Neural progenitor cell (in vitro differentiated cells): ENCODE data around the gene KATNAL1. TPM values are rescaled to one million over a fixed set of nuclear protein-coding genes. Genes with fewer than 3 reads are reported as not detected.

Source experiments
- DNase-seq: peaks from one replicate; pipeline ENCODE4 v3.0.0-alpha.2; 2016; ENCODE audit warnings: low spot score
- H2AFZ ChIP-seq: fragments of 200-600 bp; sonication (generic); replicated peaks from 2 replicates; pipeline ENCODE4 v1.6.1; 2016; ENCODE audit warnings: antibody characterized with exemption
- H3F3A ChIP-seq: fragments of 200-600 bp; sonication (generic); 2 replicates; pipeline ENCODE4 v1.6.1; 2016; ENCODE audit warnings: antibody characterized with exemption, low read depth
- H3K27ac ChIP-seq: fragments of 200-600 bp; sonication (generic); 2 replicates; pipeline ENCODE4 v1.5.1; 2016; ENCODE audit warnings: mild to moderate bottlenecking
- H3K27me3 ChIP-seq: fragments of 200-600 bp; sonication (generic); 2 replicates; pipeline ENCODE4 v1.6.1; 2016; ENCODE audit warnings: mild to moderate bottlenecking, moderate library complexity
- H3K36me3 ChIP-seq: fragments of 200-600 bp; sonication (generic); 2 replicates; pipeline ENCODE4 v1.5.1; 2016
- H3K4me1 ChIP-seq: fragments of 200-600 bp; sonication (generic); 2 replicates; pipeline ENCODE4 v1.6.1; 2016; ENCODE audit warnings: mixed run types
- H3K4me2 ChIP-seq: fragments of 200-600 bp; sonication (generic); 2 replicates; pipeline ENCODE4 v1.6.1; 2016
- H3K4me3 ChIP-seq: fragments of 200-600 bp; sonication (generic); 2 replicates; pipeline ENCODE4 v1.5.1; 2016
- H3K79me2 ChIP-seq: fragments of 200-600 bp; sonication (generic); 2 replicates; pipeline ENCODE4 v1.6.1; 2016; ENCODE audit warnings: low read depth
- H3K9ac ChIP-seq: fragments of 200-600 bp; sonication (generic); 2 replicates; pipeline ENCODE4 v1.6.1; 2016
- H3K9me3 ChIP-seq: fragments of 200-600 bp; sonication (generic); 2 replicates; pipeline ENCODE4 v1.5.1; 2016; ENCODE audit warnings: low read depth
- H4K20me1 ChIP-seq: fragments of 200-600 bp; sonication (generic); 2 replicates; pipeline ENCODE4 v1.6.1; 2016; ENCODE audit warnings: low read depth
- H3K27ac Mint-ChIP-seq: 3 replicates; pipeline ENCODE4 v1.8.0; 2021; ENCODE audit warnings: mixed read lengths
- H3K27me3 Mint-ChIP-seq: 2 replicates; pipeline ENCODE4 v1.8.0; 2022; ENCODE audit warnings: low read depth, mild to moderate bottlenecking, inconsistent platforms, moderate library complexity, mixed read lengths; ENCODE audit not compliant: insufficient read depth
- H3K36me3 Mint-ChIP-seq: 3 replicates; pipeline ENCODE4 v1.8.0; 2021; ENCODE audit warnings: mixed read lengths
- H3K4me1 Mint-ChIP-seq: 3 replicates; pipeline ENCODE4 v1.8.0; 2021; ENCODE audit warnings: mixed read lengths
- H3K4me3 Mint-ChIP-seq: 3 replicates; pipeline ENCODE4 v1.8.0; 2021; ENCODE audit warnings: mild to moderate bottlenecking, moderate library complexity, mixed read lengths
- H3K9me3 Mint-ChIP-seq: 3 replicates; pipeline ENCODE4 v1.8.0; 2020; ENCODE audit warnings: mixed read lengths
- CTCF ChIP-seq: fragments of 200-600 bp; sonication (generic); IDR thresholded peaks from 2 replicates; pipeline ENCODE4 v1.5.1; 2017; ENCODE audit warnings: antibody characterized with exemption, mild to moderate bottlenecking
- EZH2 ChIP-seq: fragments of 200-600 bp; sonication (generic); IDR thresholded peaks from 2 replicates; pipeline ENCODE4 v1.6.1; 2017; ENCODE audit warnings: antibody characterized with exemption, mild to moderate bottlenecking, moderate library complexity
- EZH2phosphoT487 ChIP-seq: fragments of 200-600 bp; sonication (generic); IDR thresholded peaks from 2 replicates; pipeline ENCODE4 v1.6.1; 2017; ENCODE audit warnings: antibody characterized with exemption
- total RNA-seq: library from RNA; depleted of rRNA; stranded (reverse); fragments of >200 nt; gene quantifications from 2 replicates; pipeline ENCODE4 v1.2.3, GENCODE V29; 2015; ENCODE audit warnings: low replicate concordance

The KATNAL1 gene
- total RNA-seq, 1 donor from 2014 or later = 33.6 TPM

GRCh38 chr13:30186634-30187415 lies 120.5 kb downstream of the KATNAL1 start:
- Mint-ChIP-seq H3K4me1 (peaks cover 26% of the 10 kb centered on the region), H3K4me3 (no peak overlapping the region), H3K9me3 (peaks cover 6% of the 10 kb centered on the region), H3K27me3 (peaks cover 4% of the 10 kb centered on the region), H3K36me3 (no peaks in the 10 kb centered on the region), H3K27ac (peak overlapping the region; percentile 16)
- TF ChIP-seq EZH2phosphoT487 (no peak), CTCF (no peak), EZH2 (no peak)
- Histone ChIP-seq H2AFZ (no peak overlapping the region), H3K4me1 (peaks cover 4% of the 10 kb centered on the region), H3K79me2 (no peaks in the 10 kb centered on the region), H3K9me3 (no peaks in the 10 kb centered on the region), H3K4me3 (no peak overlapping the region), H3K27ac (no peak overlapping the region), H3K27me3 (no peaks in the 10 kb centered on the region), H3F3A (no peaks in the 10 kb centered on the region), H3K9ac (no peak overlapping the region), H4K20me1 (no peaks in the 10 kb centered on the region), H3K4me2 (no peak overlapping the region), H3K36me3 (no peaks in the 10 kb centered on the region)
- DNase-seq = peak; percentile 15

GRCh38 chr13:30181888-30182651 lies 125.3 kb downstream of the KATNAL1 start:
- Histone ChIP-seq H3K9ac (no peak overlapping the region), H3K36me3 (no peaks in the 10 kb centered on the region), H3F3A (no peaks in the 10 kb centered on the region), H4K20me1 (no peaks in the 10 kb centered on the region), H2AFZ (peak overlapping the region; percentile 60), H3K27ac (no peak overlapping the region), H3K27me3 (no peaks in the 10 kb centered on the region), H3K4me1 (peaks cover 17% of the 10 kb centered on the region), H3K4me2 (no peak overlapping the region), H3K9me3 (no peaks in the 10 kb centered on the region), H3K4me3 (no peak overlapping the region), H3K79me2 (no peaks in the 10 kb centered on the region)
- Mint-ChIP-seq H3K9me3 (peaks cover 6% of the 10 kb centered on the region), H3K4me3 (no peak overlapping the region), H3K4me1 (peaks cover 26% of the 10 kb centered on the region), H3K27me3 (peaks cover 5% of the 10 kb centered on the region), H3K36me3 (no peaks in the 10 kb centered on the region), H3K27ac (no peak overlapping the region)
- TF ChIP-seq CTCF (no peak), EZH2phosphoT487 (no peak), EZH2 (no peak)
- DNase-seq = peak; percentile 13

- Mint-ChIP-seq H3K27ac (no peak overlapping the region), H3K9me3 (peaks cover 2% of the 10 kb centered on the region)
Observed at GRCh38 chr13:30179597-30180276, 127.6 kb downstream of the KATNAL1 start.

More at GRCh38 chr13:30179597-30180276, 127.6 kb downstream of the KATNAL1 start:
- H3K4me2 ChIP-seq = no peak overlapping the region
- no peaks in the 10 kb centered on the region for H3K36me3 Mint-ChIP-seq
- no peaks in the 10 kb centered on the region for H3K27me3 ChIP-seq
- TF ChIP-seq EZH2 = no peak
- no peak for TF ChIP-seq EZH2phosphoT487
- no peak for TF ChIP-seq CTCF
- H3K4me3 Mint-ChIP-seq = no peak overlapping the region
- H3F3A ChIP-seq = no peaks in the 10 kb centered on the region
- H3K27me3 Mint-ChIP-seq = peaks cover 2% of the 10 kb centered on the region
- H2AFZ ChIP-seq = no peak overlapping the region
- no peak overlapping the region for H3K4me3 ChIP-seq
- H3K79me2 ChIP-seq = no peaks in the 10 kb centered on the region
- H3K9me3 ChIP-seq = no peaks in the 10 kb centered on the region
- peaks cover 17% of the 10 kb centered on the region for H3K4me1 ChIP-seq
- H3K27ac ChIP-seq = no peak overlapping the region
- no peak for DNase-seq
- no peak overlapping the region for H3K9ac ChIP-seq
- H3K36me3 ChIP-seq = no peaks in the 10 kb centered on the region
- H4K20me1 ChIP-seq = no peaks in the 10 kb centered on the region
- peaks cover 9% of the 10 kb centered on the region for H3K4me1 Mint-ChIP-seq
